KG1 (cell line): ENCODE measurements around the gene STMP1.
"Not testable (repeated sequence)": the region's sequence is repeated elsewhere in the genome, so short reads cannot be mapped to it uniquely, and the experiment has no call there.

Experiments used
- DNase-seq: peaks from one replicate; lab custom pipeline; 2025; lab: John Stamatoyannopoulos, UW

STMP1 gene

GRCh38 chr7:135665042-135665441 lies 2.7 kb downstream of the STMP1 start:
- DNase-seq = no peak

- DNase-seq = no peak
Measured at GRCh38 chr7:135666156-135666555, 3.8 kb downstream of the STMP1 start.

- DNase-seq = no peak
Measured at GRCh38 chr7:135666846-135667245, 4.5 kb downstream of the STMP1 start.

GRCh38 chr7:135667626-135668025 lies 5.3 kb downstream of the STMP1 start:
- not testable (repeated sequence) for DNase-seq

GRCh38 chr7:135668852-135669395 lies 6.6 kb downstream of the STMP1 start:
- not testable (repeated sequence) for DNase-seq

GRCh38 chr7:135669774-135670173 lies 7.5 kb downstream of the STMP1 start:
- no peak for DNase-seq

GRCh38 chr7:135670179-135670578 lies 7.9 kb downstream of the STMP1 start:
- no peak for DNase-seq

GRCh38 chr7:135672560-135673359 lies 10.4 kb downstream of the STMP1 start:
- DNase-seq = no peak

- DNase-seq = no peak
Measured at GRCh38 chr7:135673360-135673706, 11.0 kb downstream of the STMP1 start.

- no peak for DNase-seq
Measured at GRCh38 chr7:135678612-135679575, 16.6 kb downstream of the STMP1 start.

- no peak for DNase-seq
Measured at GRCh38 chr7:135681762-135682161, 19.4 kb downstream of the STMP1 start.

GRCh38 chr7:135682191-135682590 lies 19.9 kb downstream of the STMP1 start:
- no peak for DNase-seq

- no peak for DNase-seq
Measured at GRCh38 chr7:135683609-135684008, 21.3 kb downstream of the STMP1 start.

- no peak for DNase-seq
Measured at GRCh38 chr7:135684136-135684535, 21.8 kb downstream of the STMP1 start.

GRCh38 chr7:135684699-135685098 lies 22.4 kb downstream of the STMP1 start:
- no peak for DNase-seq

GRCh38 chr7:135685306-135686084 lies 23.2 kb downstream of the STMP1 start:
- no peak for DNase-seq

GRCh38 chr7:135687466-135687865 lies 25.2 kb downstream of the STMP1 start:
- DNase-seq = no peak

- DNase-seq = no peak
Measured at GRCh38 chr7:135690566-135690965, 28.3 kb downstream of the STMP1 start.

GRCh38 chr7:135692055-135692454 lies 29.7 kb downstream of the STMP1 start:
- no peak for DNase-seq

- DNase-seq = not testable (repeated sequence)
Measured at GRCh38 chr7:135692606-135693005, 30.3 kb downstream of the STMP1 start.

- DNase-seq = no peak
Measured at GRCh38 chr7:135693558-135693957, 31.2 kb downstream of the STMP1 start.
